ENCODE measurements around the gene ARID1A. TPM values are rescaled to one million over a fixed set of nuclear protein-coding genes. Genes with fewer than 3 reads are reported as not detected.

ARID1A gene
- total and polyA plus RNA-seq, 8 donors, result 9.9 to 74.2 (median 45.3) TPM

- intact Hi-C loops (cut with DNase I; ENCODE audit: low total_unique reads), result no loop called here
- DNase-seq, result no peak
- no peak overlapping the region for H3K4me3 ChIP-seq
- 34 to 48% (median 42%) methylated on average over 2 of the region's 2 CpGs for WGBS, 5 donors
- no peaks in the 10 kb centered on the region for H3K27me3 ChIP-seq
- TF ChIP-seq, protein P1, sequence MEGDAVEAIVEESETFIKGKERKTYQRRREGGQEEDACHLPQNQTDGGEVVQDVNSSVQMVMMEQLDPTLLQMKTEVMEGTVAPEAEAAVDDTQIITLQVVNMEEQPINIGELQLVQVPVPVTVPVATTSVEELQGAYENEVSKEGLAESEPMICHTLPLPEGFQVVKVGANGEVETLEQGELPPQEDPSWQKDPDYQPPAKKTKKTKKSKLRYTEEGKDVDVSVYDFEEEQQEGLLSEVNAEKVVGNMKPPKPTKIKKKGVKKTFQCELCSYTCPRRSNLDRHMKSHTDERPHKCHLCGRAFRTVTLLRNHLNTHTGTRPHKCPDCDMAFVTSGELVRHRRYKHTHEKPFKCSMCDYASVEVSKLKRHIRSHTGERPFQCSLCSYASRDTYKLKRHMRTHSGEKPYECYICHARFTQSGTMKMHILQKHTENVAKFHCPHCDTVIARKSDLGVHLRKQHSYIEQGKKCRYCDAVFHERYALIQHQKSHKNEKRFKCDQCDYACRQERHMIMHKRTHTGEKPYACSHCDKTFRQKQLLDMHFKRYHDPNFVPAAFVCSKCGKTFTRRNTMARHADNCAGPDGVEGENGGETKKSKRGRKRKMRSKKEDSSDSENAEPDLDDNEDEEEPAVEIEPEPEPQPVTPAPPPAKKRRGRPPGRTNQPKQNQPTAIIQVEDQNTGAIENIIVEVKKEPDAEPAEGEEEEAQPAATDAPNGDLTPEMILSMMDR (IDR thresholded peaks at IDR 0.05), result no peak
- no peak for TF ChIP-seq POLR2A (IDR thresholded peaks at IDR 0.05)
- TF ChIP-seq EP300 (IDR thresholded peaks at IDR 0.05), result no peak
- no peak for TF ChIP-seq POLR2AphosphoS5 (IDR thresholded peaks at IDR 0.05)
- peak overlapping the region in 2 of 5 donors; percentile 38 to 98 for H3K27ac ChIP-seq
- peaks cover 31 to 59% (median 40%) of the 10 kb centered on the region in 4 donors for H3K4me1 ChIP-seq
- no peaks in the 10 kb centered on the region for H3K9me3 ChIP-seq
- no peaks in the 10 kb centered on the region for H3K36me3 ChIP-seq
Measured at GRCh38 chr1:26690157-26690556, 5.7 kb upstream of the ARID1A start.

DNA sequence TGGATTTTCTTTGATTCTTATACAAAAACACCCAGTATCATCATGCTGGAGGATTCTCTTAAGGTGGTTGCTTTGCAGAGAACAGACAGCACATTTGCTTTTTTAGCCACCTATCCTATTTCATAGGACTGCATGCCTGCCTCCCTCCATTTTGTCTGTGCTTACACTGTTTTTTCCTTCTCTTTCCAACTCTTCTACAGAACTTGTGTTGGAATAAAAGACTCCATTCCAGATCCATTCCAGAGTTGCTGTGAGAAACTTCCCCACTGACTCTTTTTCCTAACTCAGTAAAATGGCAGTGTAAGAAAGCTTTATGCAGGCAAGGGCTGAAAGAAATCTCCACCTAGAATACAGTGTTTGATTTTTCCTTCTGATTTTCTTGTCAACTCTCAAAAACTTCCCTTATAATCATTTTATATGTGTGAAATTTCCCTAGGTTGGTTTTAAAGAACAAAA, 5.2 kb upstream of the ARID1A start:
- intact Hi-C loops (cut with DNase I; ENCODE audit: low total_unique reads), result no loop called here
- H3K27ac ChIP-seq, result peak overlapping the region in 3 of 5 donors; percentile 38 to 98 (median 98)
- TF ChIP-seq, protein P1 (IDR thresholded peaks at IDR 0.05), result no peak
- TF ChIP-seq POLR2AphosphoS5 (IDR thresholded peaks at IDR 0.05), result no peak
- TF ChIP-seq POLR2A (IDR thresholded peaks at IDR 0.05), result no peak

DNA sequence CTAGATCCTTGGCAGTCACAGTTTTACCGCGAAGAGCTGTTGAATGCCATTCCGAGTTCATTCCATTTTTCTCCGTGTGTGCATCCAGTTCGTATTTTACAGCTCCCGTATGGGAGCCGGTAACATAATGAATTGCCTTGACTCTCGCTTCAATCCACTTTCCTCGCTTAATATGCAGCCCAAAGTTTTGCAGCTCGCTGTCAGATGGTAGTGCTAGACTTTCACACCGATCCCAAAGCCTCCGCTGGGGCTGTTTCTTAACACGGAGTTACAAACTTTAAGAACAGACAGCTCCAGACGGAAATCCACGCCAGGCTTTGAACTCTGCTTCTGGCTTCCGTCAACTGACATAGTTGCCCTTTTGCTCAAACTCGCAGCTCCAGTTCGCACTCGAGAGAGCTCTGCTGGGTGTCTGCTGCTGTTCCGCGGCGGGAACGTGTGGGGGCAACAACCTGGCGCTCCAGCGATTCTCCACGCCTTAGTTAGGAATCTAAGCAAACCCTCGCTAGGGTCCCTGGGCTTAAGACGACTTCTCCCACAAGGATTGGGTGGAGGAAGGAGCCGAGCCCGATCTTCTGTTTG, 3.5 kb upstream of the ARID1A start:
- TF ChIP-seq EP300 (IDR thresholded peaks at IDR 0.05), result no peak
- peak; percentile 38 to 95 (median 89) for TF ChIP-seq POLR2AphosphoS5 (IDR thresholded peaks at IDR 0.05)
- TF ChIP-seq, protein P1 (IDR thresholded peaks at IDR 0.05), result no peak
- no peak for TF ChIP-seq POLR2A (IDR thresholded peaks at IDR 0.05)
- Histone ChIP-seq H3K9me3 (no peaks in the 10 kb centered on the region), H3K27ac (peak overlapping the region; percentile 94 to 98 (median 97)), H3K4me1 (peaks cover 32 to 54% (median 44%) of the 10 kb centered on the region in 4 donors), H3K36me3 (no peaks in the 10 kb centered on the region), H3K27me3 (no peaks in the 10 kb centered on the region), H3K4me3 (peak overlapping the region; percentile 49 to 63 (median 58))
- 0 to 1% (median 1%) methylated on average over 30 of the region's 30 CpGs for WGBS, 5 donors
- intact Hi-C loops (cut with DNase I; ENCODE audit: low total_unique reads), result no loop called here
- peak; percentile 83 to 96 for DNase-seq

More for the DNA sequence above, 5.2 kb upstream of the ARID1A start:
- Histone ChIP-seq H3K36me3 (no peaks in the 10 kb centered on the region), H3K9me3 (no peaks in the 10 kb centered on the region), H3K4me3 (no peak overlapping the region), H3K27me3 (no peaks in the 10 kb centered on the region), H3K4me1 (peaks cover 32 to 60% (median 44%) of the 10 kb centered on the region in 4 donors)
- DNase-seq, result peak in 1 of 2 donors; percentile 49

- Histone ChIP-seq H3K27me3 (no peaks in the 10 kb centered on the region), H3K27ac (peak overlapping the region; percentile 94 to 98 (median 97)), H3K36me3 (no peaks in the 10 kb centered on the region), H3K9me3 (no peaks in the 10 kb centered on the region), H3K4me3 (peak overlapping the region; percentile 49 to 63 (median 58)), H3K4me1 (peaks cover 32 to 51% (median 44%) of the 10 kb centered on the region in 4 donors)
- peak; percentile 85 to 95 (median 89) for TF ChIP-seq POLR2AphosphoS5 (IDR thresholded peaks at IDR 0.05)
- no peak for TF ChIP-seq POLR2A (IDR thresholded peaks at IDR 0.05)
- 0 to 1% (median 0%) methylated on average over 24 to 34 of the region's 34 CpGs for WGBS, 5 donors
- intact Hi-C loops (cut with DNase I; ENCODE audit: low total_unique reads), result no loop called here
- peak; percentile 94 to 99 for DNase-seq
Measured at GRCh38 chr1:26692793-26693490, 2.9 kb upstream of the ARID1A start.

All from stomach (tissue), 9 donors.